Skeletal muscle tissue (tissue), 4 donors: ENCODE measurements around the gene SERGEF. TPM values are rescaled to one million over a fixed set of nuclear protein-coding genes. Genes with fewer than 3 reads are reported as not detected.

Source experiments
- H3K27ac ChIP-seq: one replicate; pipeline ENCODE4 v1.7.0; 2013; ENCODE audit warnings: mild to moderate bottlenecking, low read depth, low read length, inconsistent platforms
- H3K27me3 ChIP-seq, 3 donors: one replicate each; pipeline ENCODE4 v1.7.0; 2013; ENCODE audit warnings: low read length in 3 of 3; ENCODE audit not compliant: control insufficient read depth in 3 of 3, insufficient read depth in 3 of 3
- H3K36me3 ChIP-seq, 3 donors: one replicate each; pipeline ENCODE4 v1.7.0; 2013; ENCODE audit warnings: low read length in 3 of 3; ENCODE audit not compliant: control insufficient read depth in 3 of 3, insufficient read depth in 3 of 3
- H3K4me1 ChIP-seq, 3 donors: one replicate each; pipeline ENCODE4 v1.7.0; 2013; ENCODE audit warnings: low read length in 3 of 3, mild to moderate bottlenecking in 3 of 3; ENCODE audit not compliant: control insufficient read depth in 3 of 3, insufficient read depth in 3 of 3
- H3K4me3 ChIP-seq, 3 donors: one replicate each; pipeline ENCODE4 v1.7.0; 2013; ENCODE audit warnings: low read length in 3 of 3
- H3K9ac ChIP-seq, 3 donors: one replicate each; pipeline ENCODE4 v1.7.0; 2013; ENCODE audit warnings: low read length in 3 of 3, mild to moderate bottlenecking in 3 of 3, moderate library complexity in 2 of 3, low read depth in 1 of 3
- H3K9me3 ChIP-seq, 3 donors: one replicate each; pipeline ENCODE4 v1.7.0; 2013; ENCODE audit warnings: low read length in 3 of 3; ENCODE audit not compliant: control insufficient read depth in 3 of 3
- total RNA-seq: library from RNA; depleted of rRNA; stranded (reverse); fragments of >200 nt; gene quantifications from one replicate; pipeline ENCODE4 v1.2.3, GENCODE V29; 2014
- donor health status: Osteomylitis.

The SERGEF gene
- total RNA-seq, 1 donor from 2014 or later: 16.2 TPM

- H3K9ac ChIP-seq: no peak overlapping the region
- peaks cover 4 to 18% (median 11%) of the 10 kb centered on the region in 3 donors for H3K36me3 ChIP-seq
- peaks cover 7 to 20% (median 16%) of the 10 kb centered on the region in 3 donors for H3K4me1 ChIP-seq
- no peak overlapping the region for H3K27ac ChIP-seq
- H3K9me3 ChIP-seq: no peaks in the 10 kb centered on the region
- no peaks in the 10 kb centered on the region for H3K27me3 ChIP-seq
- no peak overlapping the region for H3K4me3 ChIP-seq
Observed at GRCh38 chr11:17958446-17958845, 54.4 kb downstream of the SERGEF start.

- Histone ChIP-seq H3K4me3 (peak overlapping the region in 2 of 3 donors; percentile 23 to 34), H3K4me1 (peaks cover 8 to 47% (median 37%) of the 10 kb centered on the region in 3 donors), H3K36me3 (peaks cover 4 to 18% (median 8%) of the 10 kb centered on the region in 3 donors), H3K9me3 (no peaks in the 10 kb centered on the region), H3K27ac (peak overlapping the region; percentile 89), H3K27me3 (no peaks in the 10 kb centered on the region), H3K9ac (peak overlapping the region in 2 of 3 donors; percentile 46 to 47)
Observed at GRCh38 chr11:17954395-17955252, 58.2 kb downstream of the SERGEF start.

DNA sequence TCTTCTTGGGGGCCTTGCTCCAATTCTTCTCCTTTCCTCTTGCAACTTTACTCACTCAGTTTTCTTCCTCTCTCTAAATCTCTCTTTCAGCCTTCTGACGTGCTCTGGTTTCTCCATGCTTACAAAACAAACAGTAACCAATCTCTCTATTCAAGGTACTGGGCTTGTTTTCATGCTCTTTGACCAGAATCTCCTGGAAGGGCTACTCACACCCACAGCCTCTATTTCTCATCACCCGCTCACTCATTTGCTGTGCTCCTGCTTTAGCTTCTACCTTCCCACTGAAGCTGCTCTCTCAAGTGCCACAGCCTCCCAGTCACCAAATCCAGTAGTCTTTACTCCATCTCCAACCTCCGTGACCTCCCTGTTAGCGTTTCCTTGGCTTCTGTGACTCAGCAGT lies 60.4 kb downstream of the SERGEF start:
- H3K27me3 ChIP-seq: no peaks in the 10 kb centered on the region
- H3K27ac ChIP-seq: peak overlapping the region; percentile 0
- H3K36me3 ChIP-seq: peaks cover 4 to 13% (median 9%) of the 10 kb centered on the region in 3 donors

DNA sequence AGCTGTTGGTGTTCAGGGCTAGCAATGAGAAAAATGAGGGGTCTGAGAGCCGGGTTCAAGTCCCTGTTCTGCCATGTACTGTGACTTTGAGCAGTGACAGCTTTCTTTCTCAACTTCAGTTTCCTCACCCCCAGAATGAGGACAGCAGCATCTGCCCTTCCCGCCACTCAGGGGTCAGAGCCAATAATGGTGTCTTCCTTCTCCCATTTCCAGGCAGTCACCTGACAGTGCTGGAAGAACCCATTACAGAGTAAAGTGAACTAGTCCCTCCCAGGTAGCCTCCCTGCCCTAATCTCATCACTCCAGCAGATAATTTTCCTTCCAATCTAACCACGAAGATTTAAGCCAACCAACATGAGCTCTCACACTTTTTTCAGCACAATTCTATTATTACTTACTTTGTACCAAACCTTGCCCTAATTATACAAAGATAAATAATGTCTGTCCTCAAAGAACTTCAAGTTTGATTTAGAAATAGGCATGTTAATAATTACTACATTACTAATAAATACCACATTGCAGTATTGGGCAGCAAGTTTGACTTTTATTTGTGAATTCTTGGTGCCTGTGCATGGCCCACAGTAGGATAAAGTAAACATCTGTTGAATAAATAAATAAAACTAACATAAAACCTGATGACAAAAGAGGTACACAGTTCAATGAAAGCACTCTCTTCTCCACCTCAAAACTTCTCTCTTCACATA lies 61.0 kb downstream of the SERGEF start:
- peak overlapping the region; percentile 0 for H3K27ac ChIP-seq
- H3K9me3 ChIP-seq: no peaks in the 10 kb centered on the region
- H3K27me3 ChIP-seq: no peaks in the 10 kb centered on the region
- H3K4me3 ChIP-seq: no peak overlapping the region
- peaks cover 8 to 54% (median 40%) of the 10 kb centered on the region in 3 donors for H3K4me1 ChIP-seq
- peaks cover 4 to 11% (median 10%) of the 10 kb centered on the region in 3 donors for H3K36me3 ChIP-seq
- H3K9ac ChIP-seq: no peak overlapping the region

More for the DNA sequence above, 60.4 kb downstream of the SERGEF start:
- Histone ChIP-seq H3K4me1 (peaks cover 8 to 54% (median 40%) of the 10 kb centered on the region in 3 donors), H3K4me3 (no peak overlapping the region), H3K9ac (no peak overlapping the region), H3K9me3 (no peaks in the 10 kb centered on the region)

GRCh38 chr11:17950644-17951043 lies 62.2 kb downstream of the SERGEF start:
- no peaks in the 10 kb centered on the region for H3K9me3 ChIP-seq
- no peak overlapping the region for H3K4me3 ChIP-seq
- H3K27me3 ChIP-seq: no peaks in the 10 kb centered on the region
- H3K9ac ChIP-seq: no peak overlapping the region
- H3K4me1 ChIP-seq: peaks cover 8 to 54% (median 40%) of the 10 kb centered on the region in 3 donors
- H3K36me3 ChIP-seq: peaks cover 0 to 5% (median 2%) of the 10 kb centered on the region in 3 donors
- H3K27ac ChIP-seq: no peak overlapping the region

GRCh38 chr11:17948296-17948695 lies 64.6 kb downstream of the SERGEF start:
- Histone ChIP-seq H3K9me3 (no peaks in the 10 kb centered on the region), H3K4me1 (peaks cover 0 to 32% (median 22%) of the 10 kb centered on the region in 3 donors), H3K27me3 (no peaks in the 10 kb centered on the region), H3K4me3 (no peak overlapping the region), H3K9ac (no peak overlapping the region), H3K36me3 (peaks cover 0 to 2% (median 0%) of the 10 kb centered on the region in 3 donors), H3K27ac (no peak overlapping the region)

DNA sequence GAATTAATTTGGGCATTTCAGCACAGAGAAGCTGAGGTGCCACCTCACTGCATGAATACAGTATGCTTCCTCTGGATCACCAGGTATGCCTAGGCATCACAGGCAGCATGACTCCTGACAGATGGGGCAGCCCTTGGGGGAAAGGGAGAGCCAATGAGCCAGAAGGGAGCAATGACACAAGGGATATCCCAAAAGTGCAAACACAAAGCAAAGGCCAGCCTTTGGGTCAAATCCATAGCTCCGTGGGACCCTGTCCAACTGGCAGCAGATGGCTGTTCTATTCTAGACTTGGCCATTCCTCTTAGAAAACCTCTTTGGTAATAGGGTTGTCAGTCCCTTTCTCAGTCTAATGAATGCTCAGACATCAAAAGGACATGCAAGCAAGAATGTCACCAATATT lies 73.3 kb downstream of the SERGEF start:
- Histone ChIP-seq H3K9ac (no peak overlapping the region), H3K27ac (peak overlapping the region; percentile 19), H3K4me1 (peaks cover 10 to 23% (median 12%) of the 10 kb centered on the region in 3 donors), H3K9me3 (no peaks in the 10 kb centered on the region), H3K36me3 (no peaks in the 10 kb centered on the region), H3K27me3 (no peaks in the 10 kb centered on the region), H3K4me3 (no peak overlapping the region)

DNA sequence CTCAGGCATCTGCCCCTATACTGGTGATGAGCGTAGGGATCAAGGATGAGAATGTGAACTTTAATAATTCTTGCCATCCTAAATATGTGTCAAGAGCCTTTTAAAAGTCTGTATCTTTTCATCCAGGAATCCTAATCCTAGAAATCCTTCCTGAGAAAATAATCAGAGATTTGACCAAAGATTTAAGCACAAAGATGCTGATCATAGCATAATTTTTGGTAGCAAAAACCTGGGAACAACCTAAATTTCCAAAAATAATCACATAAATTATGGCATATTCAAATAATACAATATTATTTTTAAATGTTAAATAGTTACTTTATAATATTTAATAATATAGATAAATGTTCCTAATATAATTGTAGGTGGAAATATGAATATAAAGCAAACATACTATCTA lies 76.1 kb downstream of the SERGEF start:
- Histone ChIP-seq H3K4me1 (peaks cover 10 to 23% (median 12%) of the 10 kb centered on the region in 3 donors), H3K36me3 (no peaks in the 10 kb centered on the region), H3K9ac (no peak overlapping the region), H3K27ac (no peak overlapping the region), H3K9me3 (no peaks in the 10 kb centered on the region), H3K4me3 (no peak overlapping the region), H3K27me3 (no peaks in the 10 kb centered on the region)

GRCh38 chr11:17934194-17934593 lies 78.7 kb downstream of the SERGEF start:
- peaks cover 0 to 2% (median 0%) of the 10 kb centered on the region in 3 donors for H3K4me1 ChIP-seq
- no peaks in the 10 kb centered on the region for H3K9me3 ChIP-seq
- no peak overlapping the region for H3K9ac ChIP-seq
- no peak overlapping the region for H3K4me3 ChIP-seq
- no peak overlapping the region for H3K27ac ChIP-seq
- no peaks in the 10 kb centered on the region for H3K36me3 ChIP-seq
- H3K27me3 ChIP-seq: no peaks in the 10 kb centered on the region

DNA sequence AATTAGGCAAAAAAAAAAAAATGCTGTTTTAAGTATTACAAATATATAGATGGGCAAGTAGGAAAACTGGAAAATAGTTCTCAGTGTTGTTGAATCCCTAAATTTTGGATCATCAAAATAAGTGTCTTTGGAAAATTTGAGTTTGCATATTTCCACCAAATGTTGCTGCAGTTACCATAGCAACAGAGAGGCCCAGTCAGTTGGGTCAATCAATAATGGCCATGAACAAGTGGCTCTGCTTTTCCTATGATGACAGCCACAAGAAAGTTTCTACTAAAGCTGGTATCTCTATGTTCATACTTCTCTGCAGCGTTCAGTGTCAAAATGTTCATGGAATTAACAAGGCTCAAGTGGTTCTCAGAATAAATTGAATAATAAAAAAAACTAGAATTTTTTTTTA lies 79.1 kb downstream of the SERGEF start:
- H3K27ac ChIP-seq: no peak overlapping the region
- H3K9me3 ChIP-seq: no peaks in the 10 kb centered on the region

More for the DNA sequence above, 79.1 kb downstream of the SERGEF start:
- no peaks in the 10 kb centered on the region for H3K4me1 ChIP-seq
- no peaks in the 10 kb centered on the region for H3K27me3 ChIP-seq
- H3K36me3 ChIP-seq: no peaks in the 10 kb centered on the region
- H3K9ac ChIP-seq: no peak overlapping the region
- H3K4me3 ChIP-seq: no peak overlapping the region
